Cerebellar cortex (tissue), 1 donor: ENCODE measurements around the gene TARDBP.
"Not testable (repeated sequence)": the region's sequence is repeated elsewhere in the genome, so short reads cannot be mapped to it uniquely, and the experiment has no call there.

Experiments
- DNase-seq: peaks from one replicate; pipeline ENCODE4 v3.0.0-alpha.2; 2015; ENCODE audit warnings: low spot score

The TARDBP gene

GRCh38 chr1:11012260-11013159 is at the start of gene TARDBP:
TSS of gene TARDBP (plus strand) at chr1:11012654. CDS start at chr1:11013728, 1,074 bp downstream.
- DNase-seq, result peak; percentile 89

- DNase-seq, result no peak
Observed at GRCh38 chr1:10965546-10966226, 46.8 kb upstream of the TARDBP start.

- DNase-seq, result no peak
Observed at GRCh38 chr1:10967090-10967489, 45.4 kb upstream of the TARDBP start.

DNA sequence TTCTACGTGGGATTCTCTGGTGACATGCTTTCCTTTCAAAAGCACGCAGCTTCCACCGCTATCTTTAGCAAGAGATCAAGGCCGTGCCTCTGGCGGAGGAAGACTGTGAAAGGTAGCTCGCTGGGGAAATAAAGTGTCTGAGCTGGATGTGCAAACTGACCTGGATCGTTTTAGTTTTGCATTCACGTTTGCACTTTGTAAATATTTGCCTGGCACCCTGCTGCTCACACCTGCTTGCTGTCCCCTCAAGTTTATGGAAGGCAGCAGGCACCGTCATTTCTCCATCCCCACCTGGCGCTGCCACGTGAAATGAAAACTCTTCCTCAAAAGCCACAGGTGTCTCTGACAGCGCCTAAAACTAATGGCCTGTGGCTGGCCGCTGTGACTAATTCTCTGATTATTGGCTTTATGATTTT is 44.0 kb upstream of the TARDBP start:
- no peak for DNase-seq

- DNase-seq, result no peak
Observed at GRCh38 chr1:10969267-10969970, 43.0 kb upstream of the TARDBP start.

- DNase-seq, result no peak
Observed at GRCh38 chr1:10969971-10970332, 42.5 kb upstream of the TARDBP start.

DNA sequence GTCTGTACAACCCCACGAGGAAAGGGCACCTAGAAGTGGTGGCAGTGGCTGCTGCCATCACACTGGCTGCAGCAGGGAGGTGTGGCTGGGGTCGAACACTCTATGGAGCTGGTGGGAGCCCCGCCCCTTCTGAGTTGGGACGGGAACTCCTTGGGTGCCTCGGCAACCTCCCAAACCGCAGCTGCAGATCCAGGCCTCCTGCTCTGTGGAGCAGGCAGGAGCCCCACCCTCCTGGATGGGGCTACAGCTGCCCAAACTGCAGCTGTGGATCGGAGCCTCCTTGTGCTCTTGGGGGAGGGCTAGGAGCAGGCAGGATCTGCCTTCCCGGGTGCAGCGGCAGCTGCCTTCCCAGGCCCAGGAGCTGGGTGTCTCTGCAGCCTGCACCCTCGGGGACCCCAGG is 38.9 kb upstream of the TARDBP start:
- no peak for DNase-seq

GRCh38 chr1:10973956-10974881 is 38.2 kb upstream of the TARDBP start:
- DNase-seq, result no peak

GRCh38 chr1:10975567-10976326 is 36.7 kb upstream of the TARDBP start:
- peak; percentile 49 for DNase-seq

- no peak for DNase-seq
Observed at GRCh38 chr1:10978719-10979118, 33.7 kb upstream of the TARDBP start.

DNA sequence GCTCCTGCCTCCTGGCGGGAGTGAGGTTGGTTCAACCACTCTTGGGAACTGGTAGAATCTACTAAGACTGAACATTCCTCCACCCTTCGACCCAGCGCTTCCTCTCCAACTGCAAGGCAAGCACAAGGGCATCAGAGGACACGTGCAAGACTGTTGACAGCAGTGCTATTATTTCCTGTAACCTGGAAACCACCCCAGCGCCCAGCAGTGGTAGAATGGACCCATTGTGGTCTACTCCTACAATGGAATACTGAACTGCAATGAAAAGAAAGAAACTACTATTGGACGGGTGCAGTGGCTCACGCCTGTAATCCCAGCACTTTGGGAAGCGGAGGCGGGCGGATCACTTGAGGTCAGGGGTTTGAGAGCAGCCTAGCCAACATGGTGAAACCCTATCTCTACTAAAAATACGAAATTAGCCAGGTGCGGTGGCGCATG is 33.0 kb upstream of the TARDBP start:
- no peak for DNase-seq

DNA sequence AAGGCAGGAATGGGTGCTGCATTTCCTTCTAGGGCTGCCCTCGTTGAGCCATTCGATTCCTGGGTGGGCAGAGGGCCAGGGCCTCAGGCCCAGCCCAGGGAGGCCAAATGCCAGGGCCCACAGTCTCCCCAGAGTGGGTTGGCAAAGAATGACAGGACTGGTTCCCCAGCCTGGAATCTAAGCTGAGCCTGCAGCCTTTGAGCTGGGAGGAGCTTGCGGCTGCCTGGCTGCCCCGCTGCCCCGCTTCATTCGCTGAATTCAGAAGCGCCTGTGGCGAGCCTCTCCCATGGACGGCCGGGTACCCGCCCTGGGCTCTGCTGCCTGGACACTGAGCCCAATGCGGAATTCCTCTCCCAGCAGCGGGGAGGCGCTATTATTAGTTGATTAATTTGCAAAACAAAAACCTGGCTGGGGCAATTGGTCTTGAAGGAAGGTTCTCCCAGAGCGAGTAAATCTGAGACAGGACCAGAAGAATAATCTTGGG is 32.3 kb upstream of the TARDBP start:
- peak; percentile 75 for DNase-seq

DNA sequence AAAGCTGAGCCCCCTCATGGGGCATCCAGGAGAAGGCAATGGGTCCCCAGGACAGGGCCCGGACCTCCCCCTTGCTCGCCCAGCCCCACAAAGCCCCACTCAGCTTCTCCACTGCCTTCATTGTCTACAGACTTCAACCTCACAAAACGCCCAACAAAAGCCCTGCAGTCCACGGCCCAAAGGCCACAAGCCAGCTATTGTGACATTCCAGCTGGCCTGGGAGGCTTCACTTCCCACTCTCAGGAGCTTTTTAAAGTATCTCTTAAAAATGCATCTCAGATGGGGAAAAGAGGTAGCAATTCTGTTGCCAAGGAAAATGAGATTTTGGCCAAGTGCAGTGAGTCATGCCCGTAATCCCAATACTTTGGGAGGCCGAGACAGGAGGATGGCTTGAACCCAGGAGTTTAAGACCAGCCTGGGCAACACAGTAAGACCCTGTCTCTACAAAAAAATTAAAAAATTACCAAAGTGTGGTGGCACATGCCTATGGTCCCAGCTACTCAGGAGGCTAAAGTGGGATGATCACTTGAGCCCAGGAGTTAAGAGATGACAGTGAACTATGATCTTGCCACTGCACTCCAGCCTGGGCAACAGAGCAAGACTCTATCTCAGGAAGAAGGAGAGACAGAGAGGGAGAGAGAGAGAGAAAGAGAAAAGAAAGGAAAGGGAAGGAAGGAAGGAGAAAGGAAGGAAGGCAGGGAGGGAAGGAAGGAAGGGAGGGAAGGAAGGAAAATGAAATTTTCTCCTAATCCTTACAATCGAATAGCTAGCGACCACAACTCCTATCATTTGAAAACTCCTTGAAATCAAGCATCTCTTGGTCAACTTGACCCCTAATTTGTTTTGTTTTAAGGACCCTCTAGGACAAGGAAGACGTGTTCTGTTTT is 31.4 kb upstream of the TARDBP start:
- no peak for DNase-seq

DNA sequence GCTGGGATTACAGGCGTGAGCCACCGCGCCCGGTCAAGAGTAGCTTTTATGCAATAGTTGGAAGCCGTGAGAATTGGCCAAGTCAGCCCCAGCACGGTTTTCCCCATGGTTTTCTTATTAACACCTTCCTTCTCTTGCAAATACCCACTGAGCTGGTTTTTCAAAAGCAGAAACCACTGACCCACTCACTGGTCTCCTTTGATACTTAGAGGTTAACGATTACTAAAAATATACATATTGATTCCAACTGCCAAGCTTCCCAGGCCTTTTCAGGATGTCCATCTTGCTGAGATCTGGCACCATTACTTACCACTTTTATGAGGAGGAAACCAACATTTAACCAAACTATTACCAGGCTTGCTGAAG is 25.9 kb upstream of the TARDBP start:
- DNase-seq, result no peak

- no peak for DNase-seq
Observed at GRCh38 chr1:10987840-10988417, 24.5 kb upstream of the TARDBP start.

- no peak for DNase-seq
Observed at GRCh38 chr1:10989095-10989494, 23.4 kb upstream of the TARDBP start.

GRCh38 chr1:10989920-10990516 is 22.4 kb upstream of the TARDBP start:
- DNase-seq, result not testable (repeated sequence)

DNA sequence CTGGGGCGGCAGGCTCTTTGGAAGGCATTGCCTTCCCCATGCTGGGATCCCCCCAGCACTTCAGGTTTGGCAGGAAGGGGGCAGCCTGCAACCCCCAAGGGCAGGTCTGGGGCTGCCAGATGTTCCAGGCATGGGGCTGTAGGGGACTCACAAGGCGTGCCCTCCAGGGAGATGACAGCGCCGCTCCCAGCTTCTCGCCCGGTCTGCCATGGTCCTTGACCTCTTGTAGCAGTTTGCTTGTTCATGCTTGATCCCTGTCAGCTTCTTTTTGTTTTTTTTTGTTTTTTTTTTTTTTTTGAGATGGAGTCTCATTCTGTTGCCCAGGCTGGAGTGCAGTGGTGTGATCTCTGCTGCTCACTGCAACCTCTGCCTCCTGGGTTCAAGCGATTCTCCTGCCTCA is 21.6 kb upstream of the TARDBP start:
- DNase-seq, result no peak

DNA sequence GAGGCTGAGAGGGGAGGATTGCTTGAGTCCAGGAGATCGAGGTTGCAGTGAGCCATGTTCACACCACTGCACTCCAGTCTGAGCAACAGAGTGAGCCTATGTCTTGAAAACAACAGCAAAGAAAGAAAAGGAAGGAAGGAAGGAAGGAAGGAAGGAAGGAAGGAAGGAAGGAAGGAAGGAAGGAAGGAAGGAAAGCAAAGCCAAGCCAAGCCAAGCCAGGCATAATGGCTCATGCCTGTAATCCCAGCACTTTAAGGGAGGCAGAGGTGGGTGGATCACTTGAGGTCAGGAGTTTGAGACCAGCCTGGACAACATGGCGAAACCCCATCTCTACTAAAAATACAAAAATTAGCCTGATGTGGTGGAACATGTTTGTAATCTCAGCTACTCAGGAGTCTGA is 20.4 kb upstream of the TARDBP start:
- not testable (repeated sequence) for DNase-seq
